CD4-positive, alpha-beta T cell (primary cell): ENCODE results near the gene PSME3IP1. TPM values are rescaled to one million over a fixed set of nuclear protein-coding genes. Genes with fewer than 3 reads are reported as not detected.

ENCODE experiments used
- ATAC-seq: fragments of 200-7000 bp; cut with Tn5 transposase; one replicate; pipeline ENCODE4 v1.10.0; 2022; ENCODE audit warnings: mild to moderate bottlenecking; ENCODE audit not compliant: poor library complexity
- CTCF ChIA-PET: fragments of 350-600 bp; sonication (Branson Sonifier 250); formaldehyde crosslinking; loops from one replicate; lab custom pipeline; 2021; ENCODE audit warnings: antibody characterized with exemption, inconsistent platforms; lab: Charles Lee
- POLR2A ChIA-PET: fragments of 350-600 bp; sonication (Branson Sonifier 250); formaldehyde crosslinking; loops from one replicate; lab custom pipeline; 2021; ENCODE audit warnings: antibody characterized with exemption, inconsistent platforms; lab: Charles Lee
- DNase-seq, 14 experiments: peaks; one replicate each; pipeline ENCODE4 v3.0.0-alpha.2; 2013 to 2020; ENCODE audit warnings: mixed read lengths in 2 of 14
- H3K27ac ChIP-seq, 2 donors: one replicate each; pipeline versions ENCODE4 v1.5.1 to v1.7.0; 2013; ENCODE audit warnings: low read length in 2 of 2, low read depth in 1 of 2, mild to moderate bottlenecking in 1 of 2
- H3K27me3 ChIP-seq, 2 experiments: 1 replicate in 1 of 2; 2 replicates in 1 of 2; pipeline versions ENCODE4 v1.6.1 to v1.7.0; 2013; ENCODE audit warnings: low read length in 2 of 2, control low read depth in 1 of 2, mild to moderate bottlenecking in 1 of 2, moderate library complexity in 1 of 2; ENCODE audit not compliant: insufficient read depth in 2 of 2, control insufficient read depth in 1 of 2
- H3K36me3 ChIP-seq: one replicate; pipeline ENCODE4 v1.6.1; 2013; ENCODE audit warnings: low read length, control low read depth; ENCODE audit not compliant: insufficient read depth
- H3K4me1 ChIP-seq: one replicate; pipeline ENCODE4 v1.6.1; 2013; ENCODE audit warnings: low read length, control low read depth; ENCODE audit not compliant: insufficient read depth
- H3K4me3 ChIP-seq: one replicate; pipeline ENCODE4 v1.5.1; 2013; ENCODE audit warnings: mild to moderate bottlenecking, low read length, moderate library complexity
- H3K9me3 ChIP-seq, 2 experiments: 1 replicate in 1 of 2; 2 replicates in 1 of 2; pipeline versions ENCODE4 v1.6.1 to v1.7.0; 2013; ENCODE audit warnings: low read length in 2 of 2, mild to moderate bottlenecking in 2 of 2, control low read depth in 1 of 2, moderate library complexity in 1 of 2; ENCODE audit not compliant: control insufficient read depth in 1 of 2, insufficient read depth in 1 of 2
- H3K27ac Mint-ChIP-seq: one replicate; pipeline ENCODE4 v1.8.0; 2020; ENCODE audit warnings: mixed read lengths
- H3K27me3 Mint-ChIP-seq: one replicate; pipeline ENCODE4 v1.8.0; 2021; ENCODE audit warnings: mixed read lengths
- H3K36me3 Mint-ChIP-seq: one replicate; pipeline ENCODE4 v1.8.0; 2021; ENCODE audit warnings: low read depth, mixed read lengths
- H3K4me1 Mint-ChIP-seq: one replicate; pipeline ENCODE4 v1.8.0; 2021; ENCODE audit warnings: low read depth, mixed read lengths
- H3K4me3 Mint-ChIP-seq: one replicate; pipeline ENCODE4 v1.8.0; 2020; ENCODE audit warnings: mild to moderate bottlenecking, mixed read lengths
- H3K9me3 Mint-ChIP-seq: one replicate; pipeline ENCODE4 v1.8.0; 2020; ENCODE audit warnings: mixed read lengths
- intact Hi-C, 2 experiments: fragments of 100-400 bp; cut with DNase I in 1 of 2; cut with micrococcal nuclease in 1 of 2; formaldehyde crosslinking; loops; one replicate each; pipeline versions ENCODE4 v1.15.1 to v1.9.0; 2023 to 2025; cut with DNase I, micrococcal nuclease
- total RNA-seq, 174 experiments: library from RNA in 2 of 174; stranded (reverse) in 2 of 174; gene quantifications; one replicate each; pipeline ENCODE4 v1.2.3 and lab custom pipeline; 2021 to 2026
- TF ChIP-seq, protein P1 (sequence below): fragments of 200-600 bp; IDR thresholded peaks from one replicate; pipeline ENCODE4 v1.8.0; 2022; ENCODE audit warnings: antibody characterized with exemption, mild to moderate bottlenecking

The PSME3IP1 gene
- total RNA-seq, 2 experiments from 2014 or later, result 77.1 to 77.9 TPM

GRCh38 chr16:57127836-57128235 is 58.0 kb downstream of the PSME3IP1 start:
- Histone ChIP-seq H3K27ac (peak overlapping the region in 1 of 2 donors; percentile 41), H3K36me3 (no peaks in the 10 kb centered on the region), H3K4me3 (no peak overlapping the region), H3K4me1 (peaks cover 92% of the 10 kb centered on the region), H3K9me3 (no peaks in the 10 kb centered on the region), H3K27me3 (no peaks in the 10 kb centered on the region)
- intact Hi-C loops, result no loop called here
- Mint-ChIP-seq H3K4me1 (peaks cover 97% of the 10 kb centered on the region), H3K27me3 (no peaks in the 10 kb centered on the region), H3K9me3 (no peaks in the 10 kb centered on the region), H3K4me3 (no peak overlapping the region), H3K27ac (peak overlapping the region; percentile 55), H3K36me3 (no peaks in the 10 kb centered on the region)
- TF ChIP-seq, protein P1, sequence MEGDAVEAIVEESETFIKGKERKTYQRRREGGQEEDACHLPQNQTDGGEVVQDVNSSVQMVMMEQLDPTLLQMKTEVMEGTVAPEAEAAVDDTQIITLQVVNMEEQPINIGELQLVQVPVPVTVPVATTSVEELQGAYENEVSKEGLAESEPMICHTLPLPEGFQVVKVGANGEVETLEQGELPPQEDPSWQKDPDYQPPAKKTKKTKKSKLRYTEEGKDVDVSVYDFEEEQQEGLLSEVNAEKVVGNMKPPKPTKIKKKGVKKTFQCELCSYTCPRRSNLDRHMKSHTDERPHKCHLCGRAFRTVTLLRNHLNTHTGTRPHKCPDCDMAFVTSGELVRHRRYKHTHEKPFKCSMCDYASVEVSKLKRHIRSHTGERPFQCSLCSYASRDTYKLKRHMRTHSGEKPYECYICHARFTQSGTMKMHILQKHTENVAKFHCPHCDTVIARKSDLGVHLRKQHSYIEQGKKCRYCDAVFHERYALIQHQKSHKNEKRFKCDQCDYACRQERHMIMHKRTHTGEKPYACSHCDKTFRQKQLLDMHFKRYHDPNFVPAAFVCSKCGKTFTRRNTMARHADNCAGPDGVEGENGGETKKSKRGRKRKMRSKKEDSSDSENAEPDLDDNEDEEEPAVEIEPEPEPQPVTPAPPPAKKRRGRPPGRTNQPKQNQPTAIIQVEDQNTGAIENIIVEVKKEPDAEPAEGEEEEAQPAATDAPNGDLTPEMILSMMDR, result no peak
- ChIA-PET CTCF (interaction anchor here (1.0 to 1.6 kb wide), 2 partner anchors 15 to 35 kb away, joined by 3 to 4 read pairs; partner anchors contain the start of gene CPNE2), POLR2A (interaction anchor here (1.7 to 2.3 kb wide), 2 partner anchors 15 to 35 kb away, joined by 8 to 9 read pairs; partner anchors contain the start of gene CPNE2)
- no peak for ATAC-seq
- DNase-seq, result no peak

- peak overlapping the region; percentile 55 for H3K27ac Mint-ChIP-seq
Observed at GRCh38 chr16:57127037-57127763, 58.6 kb downstream of the PSME3IP1 start.

DNA sequence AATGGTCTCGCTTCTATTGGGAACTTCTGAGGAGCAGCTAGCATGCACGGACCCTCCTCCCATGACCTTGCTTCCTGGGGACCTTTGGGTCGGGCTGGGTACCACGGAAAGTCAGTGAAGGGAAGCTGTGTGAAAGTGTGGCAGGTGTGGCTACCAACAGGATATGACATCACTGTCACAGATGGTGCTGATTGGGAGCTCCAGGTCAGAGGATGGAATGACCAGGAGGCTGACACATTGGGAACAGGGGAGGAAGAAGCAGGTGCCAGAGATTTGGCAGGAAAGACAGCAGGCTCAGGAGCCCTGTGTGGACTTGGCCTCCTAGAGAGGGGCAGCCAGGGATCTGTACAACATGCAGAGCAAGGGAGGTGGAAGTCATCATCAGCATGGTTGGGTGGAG is 59.4 kb downstream of the PSME3IP1 start:
- CTCF ChIA-PET, result no interaction called here
- Mint-ChIP-seq H3K27ac (peak overlapping the region; percentile 55), H3K4me1 (peaks cover 86% of the 10 kb centered on the region), H3K9me3 (no peaks in the 10 kb centered on the region), H3K36me3 (no peaks in the 10 kb centered on the region), H3K4me3 (no peak overlapping the region), H3K27me3 (no peaks in the 10 kb centered on the region)
- Histone ChIP-seq H3K36me3 (no peaks in the 10 kb centered on the region), H3K9me3 (no peaks in the 10 kb centered on the region), H3K27ac (no peak overlapping the region), H3K4me3 (no peak overlapping the region), H3K4me1 (peaks cover 78% of the 10 kb centered on the region), H3K27me3 (no peaks in the 10 kb centered on the region)
- ATAC-seq, result no peak
- intact Hi-C loops, result no loop called here
- POLR2A ChIA-PET, result no interaction called here
- TF ChIP-seq, protein P1, result no peak
- DNase-seq, result peak in 1 of 14 experiments; percentile 44

More at GRCh38 chr16:57127037-57127763, 58.6 kb downstream of the PSME3IP1 start:
- ChIA-PET CTCF (interaction anchor here (1.0 kb wide), 1 partner anchor 34 kb away, joined by 3 read pairs; the partner anchor contains the start of gene CPNE2), POLR2A (interaction anchor here (0.8 to 2.3 kb wide), 3 partner anchors 15 to 43 kb away, joined by 3 to 9 read pairs (median 8); partner anchors contain the start of gene CPNE2)
- peak overlapping the region in 1 of 2 donors; percentile 41 for H3K27ac ChIP-seq
- intact Hi-C loops, result no loop called here
- Mint-ChIP-seq H3K27me3 (no peaks in the 10 kb centered on the region), H3K36me3 (no peaks in the 10 kb centered on the region), H3K9me3 (no peaks in the 10 kb centered on the region), H3K4me1 (peaks cover 92% of the 10 kb centered on the region), H3K4me3 (no peak overlapping the region)
- H3K9me3 ChIP-seq, result no peaks in the 10 kb centered on the region
- DNase-seq (no peak), ATAC-seq (no peak)
- H3K36me3 ChIP-seq, result no peaks in the 10 kb centered on the region
- peaks cover 85% of the 10 kb centered on the region for H3K4me1 ChIP-seq
- TF ChIP-seq, protein P1, result no peak
- H3K27me3 ChIP-seq, result no peaks in the 10 kb centered on the region
- H3K4me3 ChIP-seq, result no peak overlapping the region
